ENCODE data around the gene TBC1D14.

The TBC1D14 gene

DNA sequence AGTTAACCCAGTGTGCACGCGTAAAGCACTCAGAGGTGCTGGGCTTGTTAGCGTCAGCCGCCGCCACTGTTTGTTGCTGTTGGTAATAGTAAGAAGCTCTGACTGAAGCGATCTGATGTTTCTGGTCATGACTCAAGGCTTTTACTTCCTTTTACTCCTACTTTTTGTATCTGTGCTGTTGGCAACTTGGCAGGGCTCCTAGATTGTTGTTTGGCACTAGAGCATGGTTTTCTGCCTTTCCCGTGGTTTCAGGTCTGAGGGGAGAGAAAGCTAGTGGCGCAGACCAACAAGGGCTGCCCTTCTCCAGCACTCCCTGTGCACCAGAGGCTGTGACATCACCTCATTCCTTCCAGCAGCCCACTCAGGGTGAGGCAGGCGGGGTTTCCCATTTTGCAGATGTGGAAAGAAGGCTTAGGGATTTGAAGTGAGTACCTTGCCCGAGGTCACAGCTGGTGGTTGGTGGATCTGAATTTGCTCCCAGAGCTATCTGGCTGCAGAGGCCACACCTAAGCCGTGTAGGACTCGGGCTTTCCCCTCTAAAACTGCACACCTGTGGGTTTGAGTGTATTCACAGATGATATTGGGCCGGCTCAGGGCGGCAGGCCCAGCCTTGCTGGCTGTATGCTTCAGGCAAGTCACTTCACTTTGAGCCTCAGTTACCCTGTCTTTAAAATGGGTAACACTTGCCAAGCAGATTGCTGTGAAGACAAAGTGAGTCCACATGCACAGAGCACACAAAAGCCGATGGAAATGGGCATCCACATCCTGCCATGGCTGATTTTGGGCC, 82.3 kb downstream of the TBC1D14 start:
- no peaks in the 10 kb centered on the region for H3K27me3 ChIP-seq (ENCODE audit: insufficient read depth, low read length)
- H3K4me1 ChIP-seq (ENCODE audit: insufficient read depth, low read length) = peaks cover 34% of the 10 kb centered on the region
- H2AFZ ChIP-seq (ENCODE audit: low read depth, low read length) = no peak overlapping the region
- no peak overlapping the region for H3K4me3 ChIP-seq (ENCODE audit: low read length)
- no peaks in the 10 kb centered on the region for H3K9me3 ChIP-seq (ENCODE audit: low read length)
- peaks cover 34% of the 10 kb centered on the region for H3K36me3 ChIP-seq (ENCODE audit: insufficient read depth, low read length)

DNA sequence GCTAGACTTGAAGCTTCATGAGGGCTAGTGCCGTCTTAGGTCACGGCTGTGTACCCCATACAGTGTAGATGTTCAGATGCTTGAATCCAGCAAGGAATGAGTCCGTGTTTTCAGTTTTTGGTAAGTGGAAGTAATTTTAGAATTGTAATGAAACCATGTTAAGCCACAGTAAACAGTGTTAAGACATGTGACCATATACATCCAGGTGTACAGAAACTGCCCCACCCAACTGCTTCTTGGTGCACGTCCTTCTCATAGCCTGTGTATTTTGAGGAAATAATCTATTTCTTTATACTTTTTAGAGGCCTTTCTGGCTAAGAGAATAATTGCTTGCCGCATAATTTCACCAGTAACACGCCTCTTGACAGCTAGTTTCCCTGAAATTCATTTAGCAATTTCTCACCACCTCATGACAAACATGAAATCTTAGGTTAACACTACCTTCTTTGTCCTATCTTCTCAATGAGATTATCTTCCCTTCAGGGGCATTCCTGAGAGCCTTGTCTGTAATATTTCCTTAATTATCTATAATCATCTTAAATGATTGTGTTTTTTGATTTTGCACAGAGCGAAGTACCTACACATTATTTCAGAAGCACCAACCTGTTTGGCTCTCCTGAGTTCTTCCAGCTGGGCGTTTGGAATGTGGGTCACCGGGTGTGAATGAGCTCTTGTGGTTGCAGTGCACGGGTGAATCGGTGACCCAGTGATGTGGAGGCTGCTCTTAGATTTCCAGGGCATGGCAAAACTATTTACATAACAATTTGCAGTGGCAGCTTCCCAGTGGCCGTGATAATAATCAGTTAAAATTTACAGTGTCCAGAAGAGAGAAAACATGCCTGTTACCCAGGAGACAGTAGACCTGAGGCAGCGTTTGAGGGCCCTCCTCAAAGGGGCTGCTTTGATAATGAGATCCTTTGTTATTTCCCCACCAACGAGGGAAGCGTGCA, 83.4 kb downstream of the TBC1D14 start:
- Histone ChIP-seq H3K27me3 (ENCODE audit: insufficient read depth, low read length) (no peaks in the 10 kb centered on the region), H3K4me1 (ENCODE audit: insufficient read depth, low read length) (peaks cover 30% of the 10 kb centered on the region), H3K36me3 (ENCODE audit: insufficient read depth, low read length) (peaks cover 40% of the 10 kb centered on the region), H3K9me3 (ENCODE audit: low read length) (no peaks in the 10 kb centered on the region), H2AFZ (ENCODE audit: low read depth, low read length) (no peak overlapping the region), H3K4me3 (ENCODE audit: low read length) (no peak overlapping the region)

DNA sequence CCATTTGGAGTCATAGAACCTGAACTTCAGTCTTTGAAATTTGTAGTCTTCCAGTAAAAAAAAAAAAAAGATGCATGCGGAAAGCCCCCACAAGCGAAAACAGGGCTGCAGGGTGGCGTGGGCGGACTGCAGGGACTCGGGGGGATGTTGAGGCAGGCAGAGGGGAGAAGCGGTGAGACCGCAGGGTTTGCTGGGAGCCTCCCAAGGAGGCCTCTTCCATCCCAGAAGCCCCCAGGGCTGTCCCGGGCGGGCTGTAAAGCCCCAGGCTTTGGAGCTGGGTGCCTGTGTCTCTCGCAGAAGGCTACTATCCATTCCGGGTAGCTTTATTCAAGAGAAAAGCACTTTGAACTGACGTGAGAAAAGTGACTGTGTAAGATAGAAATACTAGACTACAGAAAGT, 86.9 kb downstream of the TBC1D14 start:
- Histone ChIP-seq H3K36me3 (ENCODE audit: insufficient read depth, low read length) (peaks cover 70% of the 10 kb centered on the region), H2AFZ (ENCODE audit: low read depth, low read length) (no peak overlapping the region), H3K4me1 (ENCODE audit: insufficient read depth, low read length) (peaks cover 16% of the 10 kb centered on the region), H3K27me3 (ENCODE audit: insufficient read depth, low read length) (no peaks in the 10 kb centered on the region), H3K4me3 (ENCODE audit: low read length) (no peak overlapping the region), H3K9me3 (ENCODE audit: low read length) (no peaks in the 10 kb centered on the region)

DNA sequence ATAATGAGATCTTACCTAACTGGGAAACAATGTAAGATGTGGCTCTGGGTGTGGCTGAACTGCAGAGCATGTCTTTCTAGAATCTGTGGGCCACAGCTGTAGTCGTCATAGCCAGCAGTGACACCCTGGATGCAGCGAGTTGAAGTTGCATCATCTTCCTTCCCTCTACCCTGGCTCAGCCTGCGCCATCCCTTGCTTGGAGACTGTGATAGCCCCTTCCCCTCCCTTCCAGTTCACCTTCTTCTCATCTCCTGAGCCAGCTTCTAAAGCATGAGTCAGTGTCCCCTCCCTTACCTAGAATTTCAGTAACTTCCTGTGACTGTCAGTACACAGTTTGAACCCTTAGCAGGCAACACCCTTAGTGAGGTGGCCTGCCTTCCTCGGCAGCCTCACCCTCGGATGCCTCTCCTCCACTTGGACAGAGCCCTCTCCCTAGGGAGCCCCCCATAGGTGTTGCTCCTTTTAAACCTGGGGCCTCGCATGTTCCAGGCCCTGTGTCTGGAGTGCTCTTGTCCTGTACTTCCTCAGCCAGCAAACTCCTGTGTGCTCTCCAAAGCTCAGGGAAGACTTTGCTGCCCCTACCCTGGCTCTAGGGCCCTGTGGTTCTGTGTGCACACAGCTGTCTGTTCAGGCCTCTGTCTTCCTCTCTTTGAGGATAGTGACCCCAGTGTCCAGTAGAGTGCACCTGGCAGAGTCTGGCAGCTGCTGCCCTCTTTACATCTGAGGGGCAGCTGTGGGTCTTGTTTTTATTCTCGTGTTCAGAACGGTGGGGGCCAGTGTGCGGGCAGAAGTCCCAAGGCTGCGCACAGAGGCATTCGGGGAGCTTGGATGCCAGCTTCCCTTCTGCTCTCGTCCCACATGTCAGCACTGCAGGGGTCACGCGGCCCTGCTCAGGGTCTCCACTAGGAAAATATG, 89.8 kb downstream of the TBC1D14 start:
- Histone ChIP-seq H3K4me1 (ENCODE audit: insufficient read depth, low read length) (no peaks in the 10 kb centered on the region), H3K36me3 (ENCODE audit: insufficient read depth, low read length) (peaks cover 81% of the 10 kb centered on the region), H3K9me3 (ENCODE audit: low read length) (no peaks in the 10 kb centered on the region), H3K27me3 (ENCODE audit: insufficient read depth, low read length) (no peaks in the 10 kb centered on the region), H3K4me3 (ENCODE audit: low read length) (no peak overlapping the region), H2AFZ (ENCODE audit: low read depth, low read length) (no peak overlapping the region)

DNA sequence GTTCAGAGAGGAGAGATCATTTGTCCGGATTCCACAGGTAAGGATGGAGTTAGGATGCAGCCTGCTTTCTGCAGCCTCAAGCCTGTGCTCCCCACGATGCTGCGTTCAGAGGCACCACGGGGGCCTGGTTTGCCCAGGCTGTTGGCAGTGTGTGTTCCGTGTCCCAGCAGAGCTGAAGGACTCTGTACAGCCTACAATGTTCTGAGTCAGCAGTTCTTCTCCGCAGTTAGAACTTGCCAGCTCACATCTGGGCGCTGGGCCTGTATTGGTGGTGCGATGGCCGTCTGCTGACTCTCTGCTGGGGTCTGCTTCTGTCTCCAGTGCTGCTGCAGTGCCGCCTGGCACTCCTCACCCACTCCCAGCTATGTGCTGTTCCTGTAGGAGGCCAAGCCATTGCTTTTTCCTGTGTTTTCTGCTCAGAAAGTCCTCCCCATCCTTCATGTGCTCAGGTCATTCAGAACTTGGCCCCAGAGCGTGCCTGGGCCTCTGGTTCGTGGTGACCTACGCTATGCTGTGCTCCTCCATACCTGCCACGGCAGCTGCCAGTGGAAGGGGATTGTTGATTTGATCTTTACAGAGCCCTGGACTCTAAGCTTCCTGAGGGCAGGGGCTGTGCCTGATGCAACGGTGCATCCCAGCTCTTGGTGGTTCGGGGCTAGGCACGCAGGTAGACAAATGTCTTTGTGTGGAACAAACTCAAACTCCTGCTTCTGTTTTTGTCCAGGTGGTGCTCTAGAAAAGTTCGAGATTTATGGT, 91.0 kb downstream of the TBC1D14 start:
- H3K4me1 ChIP-seq (ENCODE audit: insufficient read depth, low read length) = no peaks in the 10 kb centered on the region
- H3K27me3 ChIP-seq (ENCODE audit: insufficient read depth, low read length) = no peaks in the 10 kb centered on the region
- H3K4me3 ChIP-seq (ENCODE audit: low read length) = no peak overlapping the region
- H3K9me3 ChIP-seq (ENCODE audit: low read length) = no peaks in the 10 kb centered on the region
- H2AFZ ChIP-seq (ENCODE audit: low read depth, low read length) = no peak overlapping the region
- H3K36me3 ChIP-seq (ENCODE audit: insufficient read depth, low read length) = peaks cover 77% of the 10 kb centered on the region

DNA sequence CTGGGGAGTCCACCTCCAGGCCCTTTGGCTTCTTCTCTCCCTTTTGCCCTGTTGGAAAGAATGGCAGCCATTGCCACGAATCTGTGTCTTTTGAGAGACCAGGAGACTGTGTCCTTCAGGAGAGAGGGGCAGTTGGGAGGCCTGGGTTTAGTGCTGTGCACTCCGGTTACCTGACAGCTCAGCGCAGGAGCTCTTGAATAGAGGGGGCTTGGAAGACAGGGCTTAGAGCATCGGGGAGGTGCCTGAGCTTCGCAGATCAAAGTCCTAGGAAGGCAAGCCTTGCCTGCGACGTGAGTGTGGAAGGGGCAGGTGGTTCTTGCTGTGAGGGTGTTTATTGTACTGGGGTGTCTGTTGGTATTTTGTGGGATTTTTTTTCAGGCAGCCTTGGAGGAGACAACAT, 91.6 kb downstream of the TBC1D14 start:
- no peak overlapping the region for H3K4me3 ChIP-seq (ENCODE audit: low read length)
- no peaks in the 10 kb centered on the region for H3K9me3 ChIP-seq (ENCODE audit: low read length)
- H3K4me1 ChIP-seq (ENCODE audit: insufficient read depth, low read length) = no peaks in the 10 kb centered on the region
- peaks cover 79% of the 10 kb centered on the region for H3K36me3 ChIP-seq (ENCODE audit: insufficient read depth, low read length)
- H3K27me3 ChIP-seq (ENCODE audit: insufficient read depth, low read length) = no peaks in the 10 kb centered on the region
- H2AFZ ChIP-seq (ENCODE audit: low read depth, low read length) = no peak overlapping the region

DNA sequence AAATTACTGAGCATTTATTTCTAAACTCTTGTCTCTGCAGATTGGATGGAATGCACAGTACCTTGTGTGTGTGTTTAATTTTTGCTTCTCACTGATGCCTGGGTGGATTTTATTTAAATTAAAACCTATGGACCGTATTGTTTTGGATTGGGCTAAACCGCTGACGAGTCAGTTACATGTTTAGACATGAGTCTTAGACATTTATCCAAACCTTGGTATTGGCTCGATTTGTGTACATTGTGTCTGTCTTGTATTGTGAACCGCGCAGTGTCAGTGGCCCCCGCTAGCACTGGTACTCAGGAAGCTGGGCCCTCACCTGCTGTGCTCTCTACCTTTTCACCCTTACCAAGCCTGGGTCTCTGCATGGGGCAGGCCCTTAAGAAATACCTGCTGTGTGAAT, 92.7 kb downstream of the TBC1D14 start:
- Histone ChIP-seq H3K9me3 (ENCODE audit: low read length) (no peaks in the 10 kb centered on the region), H3K4me1 (ENCODE audit: insufficient read depth, low read length) (no peaks in the 10 kb centered on the region), H3K36me3 (ENCODE audit: insufficient read depth, low read length) (peaks cover 80% of the 10 kb centered on the region), H3K4me3 (ENCODE audit: low read length) (no peak overlapping the region), H2AFZ (ENCODE audit: low read depth, low read length) (no peak overlapping the region), H3K27me3 (ENCODE audit: insufficient read depth, low read length) (no peaks in the 10 kb centered on the region)

DNA sequence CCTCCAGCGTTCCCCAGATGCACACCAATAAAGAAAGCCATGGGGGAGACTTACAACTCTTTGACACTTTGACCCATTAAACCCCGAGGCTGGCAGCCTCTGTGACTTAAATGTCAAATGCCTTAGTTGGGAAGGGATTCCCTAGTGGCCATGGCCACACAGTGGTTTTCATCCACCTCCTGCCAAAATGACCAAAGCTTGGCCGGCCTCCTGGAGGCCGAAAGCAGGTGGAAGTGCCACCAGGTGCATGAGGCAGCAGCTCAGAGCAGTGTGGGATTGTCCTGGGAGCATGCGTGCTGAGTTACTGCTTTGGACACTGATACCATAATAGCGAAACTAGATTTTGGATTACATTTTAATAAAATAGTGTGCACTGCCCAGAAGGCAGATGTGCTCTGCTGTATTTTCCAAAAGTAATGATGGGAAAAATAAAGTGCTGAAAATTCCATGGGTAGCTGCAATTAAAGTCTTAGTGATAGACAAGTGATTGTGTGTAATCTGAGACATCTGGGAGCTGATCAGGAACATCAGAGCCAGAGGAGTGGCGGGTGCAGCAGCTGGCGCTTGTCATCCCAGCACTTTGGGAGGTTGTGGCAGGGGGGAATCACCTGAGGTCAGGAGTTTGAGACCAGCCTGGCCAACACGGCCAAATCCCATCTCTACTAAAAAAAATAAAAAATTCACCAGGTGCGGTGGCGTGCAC, 93.7 kb downstream of the TBC1D14 start:
- no peak overlapping the region for H2AFZ ChIP-seq (ENCODE audit: low read depth, low read length)
- no peaks in the 10 kb centered on the region for H3K4me1 ChIP-seq (ENCODE audit: insufficient read depth, low read length)
- no peak overlapping the region for H3K4me3 ChIP-seq (ENCODE audit: low read length)
- H3K9me3 ChIP-seq (ENCODE audit: low read length) = no peaks in the 10 kb centered on the region
- no peaks in the 10 kb centered on the region for H3K27me3 ChIP-seq (ENCODE audit: insufficient read depth, low read length)
- peaks cover 85% of the 10 kb centered on the region for H3K36me3 ChIP-seq (ENCODE audit: insufficient read depth, low read length)

DNA sequence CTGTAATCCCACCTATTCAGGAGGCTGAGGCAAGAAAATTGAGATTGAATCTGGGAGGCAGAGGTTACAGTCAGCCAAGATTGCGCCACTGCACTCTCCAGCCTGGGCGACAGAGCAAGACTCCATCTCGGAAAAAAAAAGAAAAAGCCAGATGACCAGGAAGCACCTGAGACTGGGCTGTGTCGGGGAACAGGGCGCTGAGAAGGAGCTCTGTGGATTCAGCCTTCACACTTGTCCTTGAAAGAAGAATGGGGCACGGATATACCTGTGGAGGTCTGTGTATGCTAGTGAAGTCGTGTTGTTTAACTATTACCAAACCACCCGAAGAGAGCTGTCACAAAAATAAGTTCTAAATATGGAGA, 94.2 kb downstream of the TBC1D14 start:
- H2AFZ ChIP-seq (ENCODE audit: low read depth, low read length) = no peak overlapping the region
- no peaks in the 10 kb centered on the region for H3K27me3 ChIP-seq (ENCODE audit: insufficient read depth, low read length)
- H3K36me3 ChIP-seq (ENCODE audit: insufficient read depth, low read length) = peaks cover 85% of the 10 kb centered on the region
- no peaks in the 10 kb centered on the region for H3K4me1 ChIP-seq (ENCODE audit: insufficient read depth, low read length)
- no peak overlapping the region for H3K4me3 ChIP-seq (ENCODE audit: low read length)
- no peaks in the 10 kb centered on the region for H3K9me3 ChIP-seq (ENCODE audit: low read length)

DNA sequence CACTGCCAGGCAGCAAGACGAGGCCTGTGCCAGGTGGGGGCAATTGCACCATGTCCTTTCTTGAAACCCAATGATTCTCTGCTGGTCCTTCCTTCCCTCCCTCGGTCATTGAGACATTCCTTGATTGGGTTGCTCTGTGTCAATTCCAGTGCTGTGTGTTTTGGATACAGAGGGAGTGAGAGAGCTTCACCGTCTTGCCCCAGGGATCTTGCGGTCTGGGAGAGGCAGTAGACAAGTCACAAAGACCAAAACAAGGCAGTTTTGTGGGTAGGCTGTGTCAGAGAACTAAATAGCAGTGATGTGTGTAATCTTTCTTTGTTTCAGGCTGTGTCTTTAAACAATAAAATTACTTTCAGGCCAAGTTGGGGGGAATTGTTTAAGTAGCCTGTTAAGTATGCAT, 94.7 kb downstream of the TBC1D14 start:
- Histone ChIP-seq H3K27me3 (ENCODE audit: insufficient read depth, low read length) (no peaks in the 10 kb centered on the region), H2AFZ (ENCODE audit: low read depth, low read length) (no peak overlapping the region), H3K4me1 (ENCODE audit: insufficient read depth, low read length) (no peaks in the 10 kb centered on the region), H3K4me3 (ENCODE audit: low read length) (no peak overlapping the region), H3K9me3 (ENCODE audit: low read length) (no peaks in the 10 kb centered on the region), H3K36me3 (ENCODE audit: insufficient read depth, low read length) (peaks cover 85% of the 10 kb centered on the region)

DNA sequence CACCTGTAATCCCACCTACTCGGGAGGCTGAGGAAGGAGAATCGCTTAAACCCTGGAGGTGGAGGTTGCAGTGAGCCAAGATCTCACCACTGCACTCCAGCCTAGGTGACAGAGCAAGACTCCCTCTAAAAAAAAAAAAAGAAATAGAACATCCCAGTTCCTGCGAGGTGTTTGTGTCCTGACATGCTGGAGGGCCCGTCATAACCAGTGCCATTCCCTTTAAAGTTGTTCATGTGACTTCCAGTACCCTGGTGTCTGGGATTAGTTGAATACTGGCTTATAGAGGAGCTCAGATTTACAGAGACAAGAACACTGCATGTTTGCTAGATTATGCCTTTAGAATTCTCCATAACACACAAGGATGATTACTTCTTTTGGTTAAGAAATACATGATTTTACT, 95.9 kb downstream of the TBC1D14 start:
- Histone ChIP-seq H3K4me3 (ENCODE audit: low read length) (no peak overlapping the region), H3K27me3 (ENCODE audit: insufficient read depth, low read length) (no peaks in the 10 kb centered on the region), H2AFZ (ENCODE audit: low read depth, low read length) (no peak overlapping the region), H3K4me1 (ENCODE audit: insufficient read depth, low read length) (no peaks in the 10 kb centered on the region), H3K9me3 (ENCODE audit: low read length) (no peaks in the 10 kb centered on the region), H3K36me3 (ENCODE audit: insufficient read depth, low read length) (peaks cover 85% of the 10 kb centered on the region)

DNA sequence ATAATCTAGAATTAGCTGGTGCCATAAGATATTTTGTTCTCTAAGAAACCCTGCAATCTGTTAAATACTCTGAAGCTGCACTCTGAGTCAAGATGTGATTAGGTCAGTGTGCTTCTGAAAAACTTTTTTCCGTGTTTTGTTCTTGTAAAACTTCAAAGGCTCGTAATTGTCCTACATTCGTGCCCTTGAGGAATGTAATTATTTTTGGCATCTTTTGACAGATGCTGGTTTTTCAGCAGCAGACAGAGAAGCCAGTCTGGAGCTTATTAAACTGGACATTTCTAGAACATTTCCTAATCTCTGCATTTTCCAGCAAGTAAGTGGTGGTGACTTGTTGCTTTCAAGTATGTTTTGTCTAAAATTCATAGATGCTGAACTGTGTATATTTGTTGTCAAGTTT, 96.8 kb downstream of the TBC1D14 start:
- Histone ChIP-seq H3K9me3 (ENCODE audit: low read length) (no peaks in the 10 kb centered on the region), H3K4me1 (ENCODE audit: insufficient read depth, low read length) (no peaks in the 10 kb centered on the region), H3K36me3 (ENCODE audit: insufficient read depth, low read length) (peaks cover 85% of the 10 kb centered on the region)

More for the DNA sequence above, 96.8 kb downstream of the TBC1D14 start:
- Histone ChIP-seq H2AFZ (ENCODE audit: low read depth, low read length) (no peak overlapping the region), H3K4me3 (ENCODE audit: low read length) (no peak overlapping the region), H3K27me3 (ENCODE audit: insufficient read depth, low read length) (no peaks in the 10 kb centered on the region)

All from neuron (in vitro differentiated cells).